GM18499 (cell line): ENCODE results near the gene ARVCF.

Experiments used
- ATAC-seq: cut with Tn5 transposase; IDR thresholded peaks from one replicate; pipeline ENCODE4 v1.9.1; 2021; ENCODE audit warnings: moderate number of reproducible peaks; ENCODE audit not compliant: insufficient read depth, unreplicated experiment

The ARVCF gene

GRCh38 chr22:19976671-19977070 is 40.0 kb downstream of the ARVCF start:
- ATAC-seq = no peak

- ATAC-seq = no peak
These were observed 41.0 kb downstream of the ARVCF start for GRCh38 chr22:19975707-19976035.

- ATAC-seq = no peak
These were observed 41.5 kb downstream of the ARVCF start for GRCh38 chr22:19974935-19975706.

GRCh38 chr22:19974268-19974861 is 42.3 kb downstream of the ARVCF start:
- no peak for ATAC-seq

GRCh38 chr22:19973551-19974267 is 42.9 kb downstream of the ARVCF start:
- no peak for ATAC-seq

GRCh38 chr22:19972652-19973550 is 43.7 kb downstream of the ARVCF start:
- ATAC-seq = no peak

- no peak for ATAC-seq
These were observed 44.4 kb downstream of the ARVCF start for GRCh38 chr22:19972251-19972650.

- ATAC-seq = no peak
These were observed 45.1 kb downstream of the ARVCF start for GRCh38 chr22:19971276-19972124.

- ATAC-seq = no peak
These were observed 45.9 kb downstream of the ARVCF start for GRCh38 chr22:19970479-19971275.

GRCh38 chr22:19970031-19970478 is 46.6 kb downstream of the ARVCF start:
- no peak for ATAC-seq

GRCh38 chr22:19969141-19969928 is 47.3 kb downstream of the ARVCF start:
- no peak for ATAC-seq

GRCh38 chr22:19968450-19968891 is 48.2 kb downstream of the ARVCF start:
- no peak for ATAC-seq

GRCh38 chr22:19967850-19968449 is 48.7 kb downstream of the ARVCF start:
- no peak for ATAC-seq

- no peak for ATAC-seq
These were observed 49.5 kb downstream of the ARVCF start for GRCh38 chr22:19966908-19967750.

- ATAC-seq = no peak
These were observed 50.6 kb downstream of the ARVCF start for GRCh38 chr22:19965771-19966709.
